Erythroblast (primary cell): Measurements from ENCODE around the gene TICRR.

Experiments
- DNase-seq, 2 experiments: peaks; one replicate each; lab custom pipeline; 2025; lab: John Stamatoyannopoulos, UW
- GATA1 ChIP-seq: IDR thresholded peaks from 2 replicates; pipeline ENCODE4 v1.6.1; 2011; ENCODE audit warnings: low read depth, mild to moderate bottlenecking, control low read depth, low read length, moderate library complexity
- POLR2A ChIP-seq: IDR thresholded peaks from 2 replicates; pipeline ENCODE4 v1.6.1; 2011; ENCODE audit warnings: mild to moderate bottlenecking, low read length

TICRR gene

DNA sequence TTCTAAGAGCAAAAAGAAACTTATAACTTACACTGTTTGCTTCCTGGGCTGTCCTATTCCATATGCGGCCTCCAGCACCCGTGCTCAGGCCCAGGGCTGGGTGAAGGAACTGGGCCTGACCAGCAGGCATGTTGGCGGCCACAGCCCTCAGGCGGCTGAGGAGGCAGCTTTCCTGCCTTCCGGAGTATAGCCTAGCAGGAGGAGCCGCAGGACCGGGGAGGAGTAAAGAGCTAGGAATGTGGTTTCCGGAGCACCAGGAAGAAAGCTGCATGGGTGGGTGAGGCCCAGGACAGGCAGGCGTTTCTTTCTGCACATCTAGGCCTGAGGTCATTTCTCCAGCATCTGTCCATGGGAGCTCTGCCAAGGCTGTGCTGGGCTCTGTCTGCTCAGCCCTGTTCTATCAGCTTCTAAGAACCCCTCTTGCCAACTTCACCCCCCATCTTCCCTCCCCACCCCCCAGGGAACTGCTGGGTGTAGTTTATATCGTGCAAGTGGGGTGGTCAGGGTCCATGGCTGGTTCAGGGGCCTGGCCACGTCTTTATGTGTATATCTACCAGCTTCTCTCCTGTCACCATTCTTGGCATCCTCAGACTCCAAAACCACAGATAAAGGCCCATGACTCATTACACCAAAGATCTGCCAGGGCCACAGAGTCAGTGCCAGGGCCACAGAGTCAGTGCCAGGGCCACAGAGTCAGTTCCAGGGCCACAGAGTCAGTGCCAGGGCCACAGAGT is 87.8 kb downstream of the TICRR start:
- DNase-seq, result no peak
- no peak for TF ChIP-seq POLR2A
- no peak for TF ChIP-seq GATA1

DNA sequence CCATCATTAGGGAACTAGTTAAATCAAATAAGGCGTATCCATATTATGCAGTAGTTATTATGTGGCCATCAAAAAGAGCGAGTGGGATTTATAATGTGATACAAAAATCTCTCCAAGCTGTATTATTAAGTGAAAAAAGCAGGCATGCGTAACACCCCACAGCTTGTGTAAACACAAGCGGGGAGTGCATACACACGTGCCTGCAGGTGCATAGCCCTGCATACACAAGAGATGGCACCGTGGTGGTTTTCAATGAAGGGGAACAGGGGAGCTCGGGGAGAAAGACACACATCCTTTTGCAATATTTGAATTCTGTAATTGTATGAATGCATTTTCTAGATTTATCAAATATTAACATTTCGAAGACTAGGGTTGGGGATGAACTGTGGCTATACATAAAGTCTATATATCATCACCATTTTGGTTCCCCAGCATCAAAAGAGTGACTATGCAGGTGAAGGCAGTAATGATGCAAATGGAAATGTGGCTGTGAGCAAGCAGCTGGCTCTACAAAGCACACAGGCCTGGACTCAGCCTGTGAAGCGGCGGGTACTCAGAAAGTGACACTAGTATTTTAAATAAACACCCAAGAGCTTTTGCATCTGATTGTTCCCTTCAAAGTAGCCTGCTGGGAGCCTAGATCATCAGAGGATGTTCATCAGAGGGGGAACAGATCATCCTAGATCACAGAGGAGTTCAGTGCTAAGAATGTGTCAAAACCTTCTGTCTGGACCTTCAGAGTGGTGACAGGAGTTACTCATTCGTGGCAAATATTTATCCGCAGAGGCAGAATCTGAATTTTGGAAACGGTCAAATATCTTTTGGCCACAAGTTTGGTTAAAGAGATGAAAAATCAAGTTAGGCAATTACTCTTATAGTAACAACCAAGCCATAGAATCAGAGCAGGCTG is 89.4 kb downstream of the TICRR start:
- TF ChIP-seq POLR2A, result no peak
- TF ChIP-seq GATA1, result no peak
- DNase-seq, result no peak

DNA sequence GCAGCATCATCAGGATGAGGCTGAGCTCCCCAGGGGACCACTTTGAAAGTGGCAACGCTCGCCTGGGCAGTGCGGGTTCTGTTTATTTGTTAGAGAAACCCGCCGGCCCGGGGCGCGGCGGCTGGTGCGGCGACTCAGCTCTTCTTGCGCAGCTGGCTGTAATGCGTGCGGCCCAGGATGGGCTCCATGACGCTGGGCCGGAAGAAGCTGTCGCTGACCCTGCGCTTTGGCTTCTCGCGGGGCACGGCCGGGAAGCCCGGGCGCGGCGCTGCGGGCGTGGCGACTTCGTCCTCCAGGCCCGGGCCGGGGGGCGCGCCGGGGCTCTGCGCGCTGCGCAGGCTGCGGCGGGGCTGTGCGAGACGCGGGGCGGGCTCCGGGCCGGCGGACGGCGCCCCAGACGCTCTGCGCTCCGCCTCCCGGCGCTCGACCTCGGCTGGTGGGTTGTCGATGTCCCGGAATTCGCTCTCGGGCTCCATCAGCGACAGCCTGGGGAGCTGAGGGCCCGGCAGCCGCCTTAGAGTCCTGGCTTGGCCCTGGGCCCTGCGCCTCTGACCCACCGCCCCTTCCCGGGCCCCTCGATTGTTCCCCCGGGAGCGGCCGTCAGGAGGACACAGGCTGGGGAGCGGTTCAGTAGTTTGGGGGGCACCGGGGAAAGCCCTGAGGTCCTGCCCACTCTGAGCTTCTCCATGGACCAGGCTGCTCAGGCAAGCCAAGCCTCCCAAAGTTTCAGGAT is 90.3 kb downstream of the TICRR start:
- DNase-seq, result peak; percentile 22 to 32
- no peak for TF ChIP-seq POLR2A
- no peak for TF ChIP-seq GATA1

DNA sequence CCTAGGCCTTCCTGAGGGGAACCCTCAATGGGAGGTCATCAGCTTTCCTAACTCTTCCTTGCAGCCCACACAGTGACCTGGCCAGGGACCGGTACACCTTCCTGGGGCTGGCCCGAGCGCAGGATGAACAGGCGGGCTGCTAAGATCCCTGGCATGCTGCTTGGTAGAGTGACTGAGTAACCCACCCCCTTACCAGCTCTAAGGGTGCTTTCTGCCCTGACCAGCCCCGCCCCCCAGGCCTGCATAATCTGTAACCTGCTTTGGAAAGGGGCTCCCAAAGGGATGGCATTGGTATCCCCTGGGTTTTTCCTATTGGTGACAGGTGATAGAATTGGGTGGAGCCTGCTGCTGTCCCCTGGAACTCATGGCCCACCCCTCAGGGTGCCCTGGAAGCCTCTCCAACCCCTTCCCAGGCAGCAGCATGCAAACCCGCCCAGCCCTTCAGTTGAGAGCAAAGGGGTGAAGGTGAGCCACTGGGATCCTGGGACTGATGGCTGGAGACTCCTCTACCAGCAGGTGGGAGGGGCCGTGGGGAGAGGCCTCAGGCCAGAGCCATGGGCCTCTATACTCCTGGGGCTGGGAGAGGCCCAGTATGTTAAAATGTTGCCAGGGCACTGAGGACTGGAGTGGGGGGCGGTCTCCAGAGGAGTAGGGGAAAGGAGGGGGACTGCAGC is 91.1 kb downstream of the TICRR start:
- no peak for TF ChIP-seq POLR2A
- no peak for TF ChIP-seq GATA1
- DNase-seq, result no peak

DNA sequence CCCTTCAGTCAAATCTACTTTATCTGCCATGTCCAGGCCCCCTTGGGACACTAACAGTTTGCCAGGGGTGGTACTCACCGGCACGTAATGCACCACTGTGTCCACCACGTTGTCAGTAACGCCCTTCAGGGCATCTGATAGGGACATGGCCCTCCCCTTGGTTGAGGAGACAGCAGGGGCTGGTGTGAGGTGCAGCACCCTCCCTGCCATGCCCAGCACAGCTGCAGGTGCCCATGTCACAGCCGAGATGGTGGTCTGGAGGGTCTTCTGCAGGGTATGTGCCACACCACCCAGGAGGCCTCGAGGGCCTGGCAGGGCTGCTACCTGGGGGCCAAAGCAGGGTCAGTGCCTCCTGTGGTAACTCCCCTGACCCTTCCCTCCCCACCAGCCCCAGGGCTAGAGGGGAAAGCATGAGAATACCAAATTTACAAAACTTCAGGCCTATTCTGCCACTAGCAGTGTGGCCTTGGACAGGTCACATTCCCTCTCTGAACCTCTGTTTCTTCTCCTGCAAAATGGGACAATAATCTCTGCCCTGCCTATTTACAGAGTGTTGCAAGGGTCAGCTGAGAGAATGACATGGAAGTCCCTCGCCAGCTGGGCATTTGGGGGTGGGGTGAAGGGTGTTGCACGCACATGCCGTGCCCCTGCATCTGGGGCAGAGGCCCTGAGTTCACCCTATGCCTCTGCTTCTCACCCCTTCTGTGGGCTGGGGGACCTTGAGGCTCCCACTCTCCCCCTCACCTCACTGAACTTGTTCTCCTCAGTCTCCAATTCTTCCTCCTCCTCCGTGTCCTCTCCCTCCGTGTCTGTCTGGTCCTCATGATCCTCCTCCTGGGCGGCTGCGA is 91.8 kb downstream of the TICRR start:
- peak in 1 of 2 experiments; percentile 10 for DNase-seq
- no peak for TF ChIP-seq POLR2A
- no peak for TF ChIP-seq GATA1

DNA sequence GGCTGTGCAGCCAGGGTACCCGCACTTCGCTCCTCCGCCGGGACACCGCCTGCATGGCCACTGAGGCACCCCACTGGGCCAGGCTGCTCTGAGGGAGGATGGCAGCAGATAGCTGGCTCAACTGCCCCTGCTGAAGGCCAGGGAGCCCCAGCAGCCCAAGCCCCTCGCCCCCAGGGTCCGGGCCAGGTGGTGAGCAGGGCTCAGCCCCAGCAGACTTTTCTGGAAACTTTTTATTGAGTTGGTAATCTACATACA is 92.4 kb downstream of the TICRR start:
- no peak for TF ChIP-seq GATA1
- no peak for TF ChIP-seq POLR2A
- DNase-seq, result no peak

DNA sequence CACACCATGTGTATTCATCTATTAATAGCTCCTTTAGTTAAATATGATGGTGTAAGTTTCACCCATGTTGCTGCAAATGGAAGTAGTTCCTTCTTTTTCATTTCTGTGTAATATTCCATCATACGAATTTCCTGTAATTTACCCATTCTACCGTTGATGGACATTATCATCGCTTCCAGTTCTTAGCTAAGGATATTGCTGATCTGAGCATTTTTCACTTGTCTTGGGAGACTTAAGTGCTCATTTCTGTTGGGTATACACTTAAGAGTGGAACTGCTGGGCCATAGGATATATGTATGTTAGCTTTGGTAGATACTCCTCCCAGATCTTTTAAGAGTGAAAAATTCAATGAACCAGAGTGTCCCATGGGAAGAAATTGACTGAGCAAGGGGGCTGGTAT is 92.9 kb downstream of the TICRR start:
- no peak for DNase-seq
- TF ChIP-seq GATA1, result no peak
- TF ChIP-seq POLR2A, result no peak

DNA sequence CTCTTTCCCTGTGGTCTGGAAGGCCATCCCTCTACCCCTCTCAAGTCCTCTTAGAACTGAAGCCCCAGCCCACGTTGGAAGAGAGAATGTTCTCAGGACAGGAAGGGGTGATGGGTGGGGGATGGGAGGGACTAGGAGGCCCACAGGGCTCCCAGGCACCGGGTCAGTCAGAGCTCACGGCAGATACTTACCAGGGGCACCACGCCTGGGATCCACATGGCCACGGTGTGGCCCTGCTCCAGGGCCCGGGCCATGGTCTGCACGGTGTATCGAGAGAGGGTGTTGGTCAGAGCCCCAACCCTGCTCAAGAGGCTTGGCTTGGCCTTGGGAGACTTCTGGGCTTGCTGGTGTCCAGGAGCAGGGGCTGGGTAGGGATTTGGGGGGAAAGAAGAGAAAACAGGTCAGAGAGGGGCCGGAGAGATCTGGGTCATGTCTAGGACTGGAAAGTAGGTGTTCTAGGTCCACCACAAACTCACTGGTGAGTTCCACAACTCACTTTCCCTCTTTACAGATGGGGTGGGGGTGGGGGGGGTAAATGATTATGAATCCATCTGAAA is 94.1 kb downstream of the TICRR start:
- no peak for TF ChIP-seq POLR2A
- no peak for DNase-seq

DNA sequence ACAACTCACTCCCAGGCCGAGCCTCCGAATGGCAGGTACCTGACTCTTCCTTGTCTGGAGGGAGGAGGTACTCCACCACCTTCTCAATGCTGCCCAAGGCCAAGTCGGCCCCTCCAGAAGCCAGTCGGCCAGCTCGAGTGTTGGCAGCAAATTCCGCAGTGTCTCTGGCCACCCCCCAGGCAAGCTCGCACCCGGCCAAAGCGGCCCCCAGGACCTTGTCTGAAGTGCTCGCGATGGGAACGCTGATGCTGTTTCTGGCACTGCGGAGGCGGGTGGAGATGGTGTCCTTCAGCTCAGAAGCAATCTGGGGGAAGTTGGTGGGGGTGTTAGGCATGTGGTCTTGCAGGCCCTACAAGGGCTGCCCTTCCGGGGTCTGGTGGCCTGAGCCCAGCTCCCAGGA is 94.7 kb downstream of the TICRR start:
- TF ChIP-seq GATA1, result no peak
- no peak for TF ChIP-seq POLR2A
- DNase-seq, result no peak

DNA sequence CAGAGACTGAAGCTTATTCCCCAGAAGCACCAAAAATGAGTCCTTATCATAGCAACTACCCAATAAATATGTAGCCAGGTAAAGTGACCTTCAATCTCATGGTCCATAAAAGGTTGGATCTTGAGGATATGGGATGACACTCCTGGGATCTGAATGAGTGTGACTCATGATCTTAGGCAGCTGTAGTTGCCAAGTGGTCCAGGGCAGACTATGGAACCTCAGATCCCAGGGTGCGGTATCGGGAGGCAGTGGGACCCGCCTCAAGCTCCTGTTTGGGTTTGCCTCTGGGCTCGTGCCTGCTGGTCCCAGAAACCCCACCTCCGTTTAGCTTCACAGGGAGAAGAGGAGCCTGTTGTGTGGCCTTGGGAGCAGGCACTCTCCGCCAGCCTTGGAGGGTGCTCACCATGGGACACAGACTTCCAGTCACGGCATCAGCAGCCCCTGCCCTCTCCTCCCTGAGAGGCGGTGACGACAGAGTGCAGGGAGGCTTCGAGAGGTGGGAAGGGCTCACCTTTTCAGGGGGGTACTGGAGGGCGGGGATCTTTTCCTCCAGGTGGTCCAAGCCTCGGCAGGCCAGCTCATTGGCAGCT is 95.8 kb downstream of the TICRR start:
- DNase-seq, result no peak
- TF ChIP-seq GATA1 (no peak), POLR2A (no peak)

DNA sequence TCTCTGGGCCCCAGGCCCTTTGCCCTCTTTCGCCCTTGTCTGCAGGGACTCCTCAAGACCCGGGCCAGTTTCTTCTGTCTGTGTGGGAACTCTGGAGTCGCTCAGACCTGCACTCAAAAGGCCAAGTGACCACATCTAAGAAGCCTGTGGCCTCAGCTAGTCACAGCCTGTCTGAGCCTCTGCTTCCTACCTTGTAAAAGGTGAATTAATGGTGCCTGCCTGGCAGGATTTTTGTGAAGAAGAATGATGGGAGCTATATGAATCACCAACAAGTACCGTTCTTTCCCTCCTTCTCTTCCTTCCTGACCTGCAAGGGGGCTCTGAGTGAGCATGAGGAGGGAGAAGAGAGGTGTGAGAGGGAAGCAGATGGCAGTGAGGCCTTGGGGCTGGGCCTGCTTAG is 96.4 kb downstream of the TICRR start:
- no peak for DNase-seq
- TF ChIP-seq GATA1 (no peak), POLR2A (no peak)
